ENCODE data around the gene NSD2.
A peak's percentile ranks its signal among the peaks of the same experiment; 100 is the strongest.
"Not testable (repeated sequence)": the region's sequence is repeated elsewhere in the genome, so short reads cannot be mapped to it uniquely, and the experiment has no call there.

Gene NSD2

DNA sequence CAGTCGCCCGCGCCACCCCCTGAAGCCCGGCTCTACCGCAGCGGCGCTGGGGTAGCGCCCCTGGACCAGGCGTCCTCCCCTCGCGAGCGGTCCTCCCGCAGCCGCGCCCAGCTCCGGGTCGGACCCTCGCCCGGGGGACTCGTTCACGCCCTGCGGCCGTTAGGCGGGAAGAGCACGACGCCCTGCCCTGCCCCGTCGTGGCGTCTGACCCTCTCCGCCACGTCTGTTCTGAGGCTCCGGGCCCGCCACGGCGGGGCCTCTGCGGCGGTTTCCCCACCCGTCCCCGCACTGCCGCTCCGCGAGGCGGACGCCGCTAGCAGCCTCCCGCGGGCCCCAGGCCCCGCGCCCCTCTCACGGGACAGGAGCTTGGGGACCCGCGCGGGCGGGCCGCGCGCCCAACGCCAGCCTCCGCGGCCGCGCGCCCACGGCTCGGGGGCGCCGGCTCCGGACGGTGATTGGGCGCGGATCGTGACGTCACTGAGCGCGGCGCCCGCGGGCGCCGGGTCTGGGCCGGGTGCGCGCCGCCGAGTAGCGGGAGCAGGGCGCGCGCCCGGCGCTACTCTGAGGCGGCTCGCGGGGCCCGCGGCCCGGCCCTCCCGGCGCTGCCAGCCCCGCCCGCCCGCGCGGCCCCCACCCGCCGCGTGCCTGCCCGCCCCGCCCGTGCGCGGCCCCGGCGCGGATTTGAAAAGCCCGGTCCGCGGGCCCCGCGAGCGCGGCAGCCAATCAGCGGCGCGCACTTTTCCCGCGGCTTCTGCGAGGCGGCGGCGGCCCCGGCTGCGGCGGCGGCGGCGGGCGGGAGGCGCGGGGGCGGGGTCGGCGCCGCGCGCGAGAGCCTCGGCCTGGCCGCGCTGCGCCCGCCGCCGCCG is at the start of gene NSD2:
NSD2 (plus strand) TSS at position 816 of the 866 bp plus-strand sequence. CDS start 29,262 bp downstream, outside the sequence.
- peak; percentile 94 for DNase-seq

DNA sequence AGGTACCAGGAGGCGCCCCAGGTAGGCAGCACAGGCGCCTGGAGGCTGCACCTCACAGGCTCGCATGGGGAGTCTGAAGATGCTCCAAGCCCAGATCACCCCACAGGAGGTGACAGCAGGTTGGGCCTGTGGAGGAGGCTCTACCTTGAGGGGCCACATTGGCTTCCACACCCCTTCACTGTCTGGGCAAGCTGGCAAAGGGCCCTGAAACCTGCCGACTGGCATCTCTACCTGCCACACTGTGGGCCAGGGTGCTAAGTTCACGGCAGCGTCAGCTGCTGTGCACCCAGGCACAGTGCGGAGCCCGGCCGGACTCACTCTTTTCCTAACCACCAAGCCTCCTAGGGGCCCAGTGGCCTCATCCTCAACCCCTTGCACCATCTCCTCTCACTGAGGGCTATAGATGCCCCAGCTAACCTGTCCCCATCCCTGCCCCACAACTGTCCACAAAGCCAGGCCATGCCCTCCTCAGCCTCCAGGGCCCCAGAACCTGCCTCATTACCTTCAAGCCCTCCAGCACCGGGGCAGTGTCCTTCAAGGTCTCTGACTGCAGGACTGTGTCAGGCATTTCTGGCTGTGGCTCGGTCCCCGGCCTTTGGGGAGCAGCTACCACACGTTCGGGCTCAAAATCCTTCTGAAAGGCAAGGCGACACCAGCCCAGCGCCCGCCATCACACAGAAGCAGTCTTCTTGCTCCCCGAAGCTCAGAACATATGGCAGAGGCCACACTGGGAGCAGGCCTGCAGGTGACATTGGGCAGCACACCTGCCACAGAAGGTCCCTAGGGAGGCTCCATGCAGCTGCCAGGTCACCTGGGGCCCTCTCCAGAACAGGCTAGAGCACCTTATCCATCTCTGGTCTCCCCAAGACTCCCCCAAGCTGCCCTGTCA is 49.3 kb upstream of the NSD2 start:
- DNase-seq: no peak

DNA sequence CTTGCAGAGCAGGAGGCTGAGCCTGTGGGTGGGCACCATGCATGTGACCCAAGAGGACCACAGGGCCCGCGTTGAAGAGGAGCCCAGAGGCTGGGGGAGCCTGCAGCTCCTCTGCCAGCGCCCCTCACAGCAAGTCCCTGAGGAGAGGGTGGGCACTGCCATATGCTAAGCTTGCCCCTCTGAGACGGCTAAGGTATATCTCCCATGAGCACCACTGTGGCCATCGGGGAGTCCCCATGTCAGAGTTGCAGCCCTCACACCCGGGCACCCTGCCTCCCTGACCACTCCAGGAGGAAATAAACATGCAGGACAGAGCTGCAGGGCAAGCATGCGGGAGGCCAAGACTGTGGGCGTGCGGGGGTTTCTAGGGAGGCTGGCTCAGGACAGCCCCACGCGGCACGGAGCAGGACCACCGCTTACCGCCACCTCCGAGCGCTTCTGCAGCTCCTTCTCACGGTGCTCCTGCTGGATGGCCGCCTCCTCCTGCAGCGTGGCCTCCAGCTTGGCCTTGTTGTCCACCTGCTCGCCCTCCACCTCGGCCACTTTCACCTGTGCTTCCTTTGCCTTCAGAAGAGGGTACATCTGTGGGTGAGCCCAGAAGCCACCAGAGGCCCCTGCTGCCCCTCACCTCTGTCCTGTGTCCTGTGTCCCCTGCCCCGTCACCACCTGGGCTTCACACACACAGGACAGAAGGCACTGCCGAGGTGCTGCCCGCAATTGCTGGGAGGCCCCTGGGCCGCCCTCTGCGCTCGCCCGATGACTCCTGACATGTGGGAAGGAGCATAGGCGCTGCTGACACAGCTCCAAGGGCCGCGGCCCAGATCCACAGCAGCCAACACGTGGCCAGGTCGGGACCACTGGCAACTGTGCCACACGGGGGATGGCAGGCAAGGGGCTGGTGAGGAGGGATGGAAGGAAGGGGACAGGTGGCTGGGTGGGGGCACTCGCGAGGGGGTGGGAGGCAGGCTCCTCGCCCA is 48.3 kb upstream of the NSD2 start:
- DNase-seq: no peak

DNA sequence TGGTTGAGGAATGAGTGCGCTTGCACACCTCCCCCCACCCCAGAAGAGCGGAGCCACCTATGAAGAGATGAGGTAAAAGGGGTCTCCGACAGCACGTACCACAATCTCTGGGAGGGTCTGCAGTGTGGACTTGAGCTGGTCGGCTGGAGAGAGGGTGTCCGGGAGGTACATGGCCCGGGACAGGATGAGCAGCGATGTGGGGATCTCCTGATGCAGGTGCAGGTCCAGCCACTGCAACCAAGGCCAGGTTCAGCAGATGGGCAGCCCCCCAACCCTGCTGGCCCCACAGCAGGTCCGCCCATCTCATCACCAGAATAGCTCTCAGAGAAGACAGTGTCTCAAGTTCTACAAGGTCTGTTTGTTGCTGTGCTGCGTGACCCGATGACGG is 47.7 kb upstream of the NSD2 start:
- no peak for DNase-seq

DNA sequence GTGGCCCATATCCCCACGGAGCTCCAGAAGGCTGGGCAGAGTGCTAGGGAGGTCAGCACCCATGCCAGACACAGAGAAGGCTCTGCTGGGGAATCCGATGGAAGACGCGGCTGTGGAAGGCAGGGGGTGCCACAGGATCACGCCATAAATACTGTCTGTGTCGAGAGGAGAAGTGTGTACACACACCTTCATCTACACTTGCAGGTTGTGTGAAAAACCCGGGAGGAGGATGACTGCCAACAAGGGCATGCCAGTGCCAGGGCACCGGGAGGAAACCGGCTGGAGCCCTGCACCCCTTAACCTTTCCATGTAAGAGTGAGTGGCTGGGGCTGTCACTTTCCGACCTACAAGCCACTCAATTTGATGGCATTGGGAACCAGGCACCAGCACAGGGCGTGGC is 46.4 kb upstream of the NSD2 start:
- no peak for DNase-seq

DNA sequence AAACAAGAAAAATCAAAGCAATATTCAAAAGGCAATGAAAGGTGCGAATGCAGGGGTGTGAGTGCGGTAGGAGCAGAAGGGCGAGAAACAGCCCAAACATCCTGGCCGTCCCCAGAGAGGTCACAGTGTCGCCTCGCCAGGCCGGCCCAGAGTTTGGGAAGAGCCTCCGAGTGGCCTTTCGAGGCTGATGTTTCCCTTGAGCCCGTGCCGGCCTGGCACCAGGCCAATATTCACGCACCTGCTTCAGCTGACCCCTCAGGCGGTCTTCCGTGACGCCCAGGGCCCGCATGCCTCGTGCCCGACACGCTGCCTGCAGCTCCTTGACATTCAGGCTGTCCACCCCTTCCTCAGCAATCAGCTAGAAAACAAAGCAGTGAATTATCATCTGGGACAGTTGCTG is 45.9 kb upstream of the NSD2 start:
- no peak for DNase-seq

DNA sequence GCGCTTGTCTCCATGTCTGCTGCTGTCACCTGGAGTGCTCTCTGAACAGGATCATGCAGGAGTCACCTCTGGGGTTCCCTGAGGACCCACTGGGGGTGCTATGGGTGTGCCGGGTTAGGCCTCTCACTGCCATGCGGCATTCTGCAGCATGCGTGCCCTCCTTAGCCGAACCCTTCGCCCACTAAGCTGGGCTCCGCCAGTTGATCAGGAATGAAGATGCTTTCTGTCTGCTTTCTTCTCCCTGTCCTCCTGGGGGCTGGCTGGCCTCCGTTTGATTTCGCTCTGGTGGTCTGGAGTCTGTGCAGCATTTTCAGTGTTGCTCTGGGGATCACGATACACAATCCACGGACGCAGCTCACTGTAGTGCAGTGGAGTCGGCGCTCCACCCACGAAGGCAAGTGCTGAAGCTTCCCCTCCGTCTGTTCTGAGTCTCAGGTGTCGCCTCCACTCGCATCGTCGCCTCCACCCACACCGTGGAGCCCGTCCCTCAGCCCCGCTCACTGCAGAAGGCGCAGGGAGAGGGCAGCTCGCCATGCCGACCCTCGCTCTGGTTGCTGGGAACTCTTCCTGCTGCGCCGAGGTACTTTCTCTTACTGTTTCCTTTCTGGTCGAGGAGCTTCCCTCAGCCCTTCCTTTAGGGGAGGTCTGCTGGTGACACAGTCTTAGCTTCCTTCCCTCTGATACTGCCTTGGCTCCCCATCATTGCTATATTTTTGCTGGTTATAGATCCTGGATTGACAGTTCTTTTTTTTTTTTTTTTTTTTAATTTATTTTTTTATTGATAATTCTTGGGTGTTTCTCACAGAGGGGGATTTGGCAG is 44.5 kb upstream of the NSD2 start:
- no peak for DNase-seq

DNA sequence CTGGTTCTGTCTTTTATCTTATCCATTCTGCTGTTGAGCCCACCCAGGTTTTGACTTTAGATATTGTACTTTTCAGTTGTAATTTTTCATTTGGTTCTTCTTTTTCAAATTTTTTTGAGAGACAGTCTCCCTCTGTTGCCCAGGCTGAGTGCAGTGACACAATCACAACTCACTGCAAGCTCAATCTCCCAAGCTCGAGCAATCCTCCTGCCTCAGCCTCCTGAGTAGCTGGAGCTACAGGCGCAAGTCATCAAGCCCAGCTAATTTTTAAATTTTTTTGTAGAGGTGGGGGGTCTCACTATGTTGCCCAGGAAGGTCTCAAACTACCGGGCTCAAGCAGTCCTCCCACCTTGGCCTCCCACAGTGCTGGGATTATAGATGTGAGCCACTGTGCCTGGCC is 41.0 kb upstream of the NSD2 start:
- no peak for DNase-seq

DNA sequence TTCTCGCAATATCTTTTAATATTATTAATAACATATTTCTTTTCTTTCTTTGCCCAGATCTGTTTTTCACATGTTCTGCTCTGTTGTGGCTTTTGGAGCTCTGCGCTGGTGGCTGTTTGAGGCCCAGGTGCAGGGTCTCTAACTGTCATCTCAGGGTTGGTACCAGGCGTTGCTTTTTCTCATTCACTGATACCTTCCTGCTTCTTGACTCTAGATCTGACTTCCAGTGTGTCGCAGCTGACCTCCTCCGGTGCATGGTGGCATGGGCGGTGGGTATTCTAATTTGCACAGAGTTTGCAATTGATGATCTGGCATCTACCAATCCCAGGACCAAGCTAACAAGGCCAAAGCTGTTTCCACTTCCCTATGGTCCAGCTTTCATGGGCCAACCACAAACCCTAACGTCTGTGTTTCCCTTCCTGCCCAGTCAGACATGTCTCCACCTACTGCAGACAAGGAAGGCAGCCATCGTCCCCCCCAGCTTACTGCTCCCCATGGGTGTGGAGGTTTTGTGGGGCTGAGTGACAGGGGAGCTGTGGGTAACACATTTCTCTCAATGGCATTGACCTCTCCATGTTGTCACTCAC is 40.5 kb upstream of the NSD2 start:
- no peak for DNase-seq

DNA sequence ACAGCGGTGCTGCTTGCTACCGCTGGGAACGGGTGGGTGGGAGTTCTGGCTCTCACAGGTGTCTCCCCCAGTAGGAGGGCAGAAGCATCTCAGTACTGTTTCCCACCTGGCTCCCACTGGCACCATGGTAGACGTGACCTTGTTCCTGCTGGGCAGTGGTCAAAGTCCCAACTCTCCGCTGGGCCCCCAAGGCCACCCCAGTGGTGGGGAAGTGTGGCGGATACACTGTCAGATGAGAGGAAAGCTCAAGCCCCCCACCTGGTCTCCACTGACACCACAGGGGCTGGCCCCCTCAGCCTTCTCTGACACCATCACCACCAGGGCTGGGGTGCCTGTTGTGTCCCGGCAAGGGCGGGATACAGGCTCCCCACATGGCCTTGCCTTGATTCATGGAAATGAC is 39.9 kb upstream of the NSD2 start:
- no peak for DNase-seq

DNA sequence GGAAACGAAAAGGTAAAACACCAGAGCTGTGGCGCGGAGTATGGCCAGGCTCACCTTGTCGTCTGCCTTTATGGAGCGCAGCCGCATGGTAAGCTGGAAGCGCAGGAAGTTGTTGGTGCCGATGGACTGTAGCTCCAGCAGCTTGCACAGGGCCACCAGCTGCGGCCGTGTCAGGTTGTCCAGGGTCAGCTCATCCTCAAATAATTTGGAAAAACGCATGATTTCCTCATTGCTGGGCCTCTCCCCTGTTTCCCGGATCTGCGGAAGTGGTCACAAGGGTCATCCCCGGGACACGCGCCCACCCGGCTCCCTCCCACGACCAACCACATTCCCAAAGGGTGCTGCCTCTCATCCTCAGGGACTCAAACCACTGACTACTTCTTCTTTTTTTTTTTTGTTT is 38.5 kb upstream of the NSD2 start:
- DNase-seq: no peak

DNA sequence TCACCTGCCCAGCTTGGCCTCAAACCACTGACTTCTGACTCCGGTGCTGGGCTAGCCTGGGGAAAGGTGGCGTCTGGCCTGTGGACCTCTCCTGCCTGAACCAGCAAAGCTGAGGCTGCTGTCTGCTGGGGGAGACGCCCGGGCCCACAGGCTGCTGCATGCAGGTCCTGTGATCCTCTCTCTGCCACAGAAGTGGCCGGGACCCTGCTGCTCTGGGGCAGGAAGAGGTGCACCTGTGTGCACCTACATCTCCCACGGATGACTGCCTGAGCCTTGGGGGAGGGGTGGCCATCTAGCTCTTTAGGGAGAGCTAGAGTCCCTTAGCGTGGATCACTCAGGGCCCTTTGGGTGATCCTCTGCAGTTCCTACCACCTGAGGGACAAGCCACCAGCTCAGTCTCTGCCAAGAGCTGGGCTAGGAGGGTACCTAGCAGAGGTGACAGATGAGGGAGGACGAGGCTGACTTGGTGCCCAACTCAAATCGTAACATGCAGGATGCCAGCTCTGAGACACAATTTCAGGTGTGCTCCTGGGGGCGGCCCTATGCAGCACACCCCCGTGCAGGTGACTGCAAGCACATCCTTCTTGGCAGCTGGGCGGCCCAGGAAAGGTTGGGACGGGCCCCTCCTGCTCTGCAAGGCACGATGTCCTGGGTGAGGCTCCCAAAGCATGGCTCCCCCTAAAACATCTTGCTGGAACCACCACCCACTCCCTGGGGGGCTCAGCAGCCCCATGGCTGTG is 37.7 kb upstream of the NSD2 start:
- DNase-seq: no peak

DNA sequence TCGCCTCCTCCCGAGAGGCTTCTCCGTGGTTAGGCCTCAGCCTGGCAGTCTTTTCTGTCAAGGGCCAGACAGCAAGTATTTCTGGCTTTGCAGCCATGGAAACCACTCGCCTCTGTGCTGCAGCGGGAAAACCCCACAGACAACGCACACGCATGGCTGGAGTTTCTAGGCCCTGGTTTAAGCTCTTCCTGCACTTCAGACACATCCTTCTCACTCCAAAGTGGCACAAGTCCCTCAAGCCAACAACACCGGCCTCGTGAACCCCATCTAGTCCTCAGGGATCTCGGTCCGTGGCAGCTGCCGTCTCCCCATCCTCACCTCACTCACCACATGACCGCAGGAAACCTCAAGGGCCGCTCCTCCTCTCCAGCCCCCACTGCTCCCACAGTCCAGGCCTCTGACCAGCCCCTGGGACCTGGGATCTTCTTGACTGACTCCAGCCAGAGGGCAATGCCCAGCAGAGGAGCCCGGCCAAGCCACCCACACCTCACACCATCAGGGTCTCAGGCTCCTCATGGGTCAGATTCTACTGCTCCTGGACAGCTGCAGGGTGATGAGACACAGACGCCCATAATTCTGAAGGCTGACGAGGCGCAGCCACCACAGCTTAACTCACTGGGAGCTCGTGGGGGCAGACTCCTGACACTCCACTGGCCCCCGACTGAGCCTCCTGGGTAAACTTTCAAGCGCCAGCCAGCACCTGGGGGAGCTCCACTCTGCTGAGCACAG is 37.0 kb upstream of the NSD2 start:
- no peak for DNase-seq

DNA sequence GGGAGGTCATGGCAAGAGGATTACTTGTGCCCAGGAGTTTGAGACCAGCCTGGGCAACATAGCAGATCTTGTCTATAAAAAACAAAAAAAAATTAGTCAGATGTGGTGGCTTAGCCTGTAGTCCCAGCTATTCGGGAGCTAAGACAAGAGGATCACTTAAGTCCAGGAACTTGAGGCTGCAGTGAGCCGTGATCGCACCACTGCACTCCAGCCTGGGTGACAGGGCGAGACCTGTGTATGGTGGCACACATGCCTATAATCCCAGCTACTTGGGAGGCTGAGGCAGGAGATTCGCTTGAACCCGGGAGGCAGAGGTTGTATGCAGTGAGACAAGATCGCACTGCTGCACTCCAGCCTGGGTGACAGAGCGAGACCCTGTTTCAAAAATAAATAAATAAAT is 35.4 kb upstream of the NSD2 start:
- not testable (repeated sequence) for DNase-seq

DNA sequence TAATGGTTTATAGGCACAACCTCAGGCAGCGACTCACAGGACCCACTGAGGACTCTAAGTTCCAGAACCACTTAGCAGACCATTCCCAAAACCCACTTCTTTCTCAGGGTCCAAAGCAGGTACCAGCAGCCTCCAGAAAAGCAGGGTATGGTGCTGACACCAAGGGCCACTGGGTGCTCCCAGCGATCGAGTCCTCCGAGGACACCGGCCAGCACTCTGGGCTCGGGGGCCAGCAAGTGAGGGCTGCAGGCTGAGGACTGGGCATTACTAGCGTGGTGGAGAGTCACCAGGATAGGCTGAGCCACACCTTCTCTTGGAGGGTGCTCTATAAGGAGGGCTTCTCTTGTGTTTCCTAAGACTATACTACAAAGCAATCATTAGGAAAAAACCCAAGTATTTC is 34.5 kb upstream of the NSD2 start:
- DNase-seq: no peak

DNA sequence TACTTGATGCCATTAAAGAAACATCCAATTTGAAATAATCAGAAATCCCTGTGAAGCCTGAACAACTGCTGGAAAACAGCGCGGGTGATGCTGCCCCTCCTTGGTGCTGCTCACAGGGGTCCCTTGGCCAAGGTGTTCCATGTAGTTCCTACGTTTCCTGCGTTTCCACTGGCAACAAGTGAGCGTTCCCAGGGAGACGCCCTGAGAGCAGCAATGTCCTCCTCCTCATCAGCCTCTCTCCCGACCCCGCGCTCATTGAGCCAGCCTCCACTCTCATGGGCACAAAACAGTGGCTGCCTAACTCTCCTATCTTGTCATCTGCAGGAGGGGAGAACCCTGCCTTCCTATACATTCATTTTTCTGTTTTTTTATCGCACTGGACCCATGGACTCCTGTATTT is 34.1 kb upstream of the NSD2 start:
- no peak for DNase-seq

DNA sequence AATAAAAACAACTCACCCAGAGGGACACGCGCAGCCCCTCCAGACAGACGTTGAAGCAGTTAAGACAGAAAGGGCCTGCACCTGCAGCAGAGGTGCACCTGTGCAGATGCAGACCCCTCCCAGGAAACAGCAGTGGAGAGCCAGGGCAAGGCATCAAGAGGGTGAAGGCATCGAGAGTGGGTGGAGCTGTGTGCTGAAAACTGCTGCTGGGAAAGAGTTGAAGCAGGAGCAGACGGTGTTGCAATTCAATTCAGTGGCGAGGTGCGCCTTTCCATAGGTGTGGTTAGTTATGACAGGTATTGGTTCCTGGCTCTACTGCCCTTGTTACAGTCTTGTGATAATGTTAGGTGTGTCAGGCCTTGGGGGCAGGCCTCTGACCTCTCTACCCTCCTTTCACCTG is 31.9 kb upstream of the NSD2 start:
- DNase-seq: no peak

DNA sequence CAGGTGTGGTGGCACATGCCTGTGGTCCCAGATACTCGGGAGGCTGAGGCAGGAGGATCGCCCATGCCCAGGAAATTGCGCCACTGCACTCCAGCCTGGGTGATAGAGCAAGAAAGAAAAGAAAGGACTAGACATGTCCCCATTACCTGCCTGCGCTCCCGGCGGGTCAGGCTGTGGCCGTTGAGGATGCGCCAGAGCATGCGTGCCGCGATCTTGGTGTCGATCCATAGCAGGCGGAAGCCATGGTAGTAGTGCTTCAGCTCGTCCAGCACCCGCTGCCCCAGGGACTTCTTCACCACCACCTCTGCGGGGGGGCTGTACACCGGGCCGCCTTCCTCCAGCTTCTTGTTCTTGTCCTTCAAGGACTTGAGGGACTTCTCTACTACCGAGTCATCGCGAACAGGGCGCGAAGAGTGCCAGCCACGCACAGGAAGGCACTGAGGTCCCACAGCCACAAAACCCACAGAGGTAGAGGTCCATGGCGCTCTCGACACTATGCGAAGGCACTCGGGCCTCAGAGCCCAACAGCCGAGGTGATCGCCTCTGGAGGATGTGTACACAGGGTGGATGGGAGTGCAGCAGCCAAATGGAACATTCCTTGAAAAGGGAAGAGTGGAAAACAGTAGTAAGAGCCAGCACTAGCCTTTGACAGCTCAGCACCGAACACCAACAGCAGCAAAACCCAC is 29.8 kb upstream of the NSD2 start:
- DNase-seq: no peak

DNA sequence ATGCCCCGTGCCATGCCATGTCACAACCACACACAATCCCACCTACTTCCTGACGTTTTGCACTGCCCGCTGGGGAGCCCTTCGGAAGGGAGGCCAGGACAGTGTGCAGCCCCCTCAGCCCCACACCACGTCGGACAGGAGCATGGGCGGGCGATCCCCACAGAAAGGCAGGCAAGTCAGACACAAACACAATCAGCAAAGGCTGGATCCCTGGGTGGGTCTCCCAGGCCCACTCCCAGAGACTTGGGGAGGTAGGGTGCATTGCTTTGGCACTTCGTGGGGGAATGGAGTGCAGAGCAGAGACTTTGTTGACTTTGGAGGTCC is 29.3 kb upstream of the NSD2 start:
- DNase-seq: no peak
